Gastroesophageal sphincter (tissue), 2 donors: ENCODE data around the gene C15orf39.

Experiments used
- EP300 ChIP-seq: sonication (generic); formaldehyde crosslinking; IDR thresholded peaks from one replicate; pipeline ENCODE4 v1.6.1; 2017; ENCODE audit warnings: antibody characterized with exemption, mild to moderate bottlenecking
- POLR2A ChIP-seq, 2 donors: fragments of 450-650 bp; IDR thresholded peaks; one replicate each; pipeline ENCODE4 v1.6.1; 2017; ENCODE audit warnings: antibody characterized with exemption in 2 of 2, mild to moderate bottlenecking in 2 of 2, moderate library complexity in 1 of 2
- POLR2AphosphoS5 ChIP-seq: sonication (generic); formaldehyde crosslinking; IDR thresholded peaks from one replicate; pipeline ENCODE4 v1.6.1; 2017; ENCODE audit warnings: antibody characterized with exemption

GRCh38 chr15:75195122-75195765, 6.4 kb upstream of the C15orf39 start:
- no peak for TF ChIP-seq POLR2A (IDR thresholded peaks at IDR 0.05)
- TF ChIP-seq POLR2AphosphoS5 = no peak
- TF ChIP-seq EP300 = no peak
